Naive thymus-derived CD4-positive, alpha-beta T cell (primary cell): ENCODE data around the gene ARMC2. TPM values are rescaled to one million over a fixed set of nuclear protein-coding genes. Genes with fewer than 3 reads are reported as not detected.

Source experiments
- ATAC-seq: fragments of 150-1000 bp; cut with Tn5 transposase; 2 replicates; pipeline ENCODE4 v1.10.0; 2021; ENCODE audit warnings: mild to moderate bottlenecking, moderate library complexity
- CTCF ChIA-PET: fragments of 350-600 bp; sonication (Branson Sonifier 250); formaldehyde crosslinking; loops from one replicate; lab custom pipeline; 2021; ENCODE audit warnings: antibody characterized with exemption; lab: Charles Lee
- POLR2A ChIA-PET: fragments of 350-600 bp; sonication (Branson Sonifier 250); formaldehyde crosslinking; loops from one replicate; lab custom pipeline; 2021; ENCODE audit warnings: antibody characterized with exemption, inconsistent platforms; lab: Charles Lee
- DNase-seq, 9 donors: peaks; one replicate each; pipeline versions ENCODE4 v3.0.0 to v3.0.0-alpha.2; 2020 to 2022; ENCODE audit warnings: mixed read lengths in 1 of 9
- H3K27ac ChIP-seq: one replicate; pipeline ENCODE4 v1.7.0; 2013; ENCODE audit warnings: mild to moderate bottlenecking, low read depth, low read length, moderate library complexity
- H3K27me3 ChIP-seq, 2 donors: one replicate each; pipeline ENCODE4 v1.7.0; 2013; ENCODE audit warnings: low read length in 2 of 2, mild to moderate bottlenecking in 2 of 2, moderate library complexity in 2 of 2; ENCODE audit not compliant: control insufficient read depth in 2 of 2, insufficient read depth in 2 of 2
- H3K36me3 ChIP-seq, 3 experiments: 1 replicate in 2 of 3; 2 replicates in 1 of 3; pipeline ENCODE4 v1.7.0; 2013; ENCODE audit warnings: low read length in 3 of 3, mild to moderate bottlenecking in 3 of 3, moderate library complexity in 1 of 3; ENCODE audit not compliant: insufficient read depth in 3 of 3, control insufficient read depth in 2 of 3
- H3K4me1 ChIP-seq, 2 donors: one replicate each; pipeline ENCODE4 v1.7.0; 2013; ENCODE audit warnings: low read length in 2 of 2, mild to moderate bottlenecking in 2 of 2, moderate library complexity in 1 of 2; ENCODE audit not compliant: control insufficient read depth in 2 of 2, insufficient read depth in 2 of 2
- H3K4me3 ChIP-seq: 2 replicates; pipeline ENCODE4 v1.7.0; 2013; ENCODE audit warnings: mild to moderate bottlenecking, low read length
- H3K9me3 ChIP-seq, 3 experiments: 1 replicate in 2 of 3; 2 replicates in 1 of 3; pipeline ENCODE4 v1.7.0; 2013; ENCODE audit warnings: low read length in 3 of 3; ENCODE audit not compliant: control insufficient read depth in 2 of 3
- H3K27ac Mint-ChIP-seq, 9 donors: one replicate each; pipeline ENCODE4 v1.8.0; 2020 to 2022; ENCODE audit warnings: mixed read lengths in 9 of 9, mild to moderate bottlenecking in 8 of 9, moderate library complexity in 5 of 9, inconsistent platforms in 2 of 9
- H3K27me3 Mint-ChIP-seq, 5 donors: one replicate each; pipeline ENCODE4 v1.8.0; 2021 to 2022; ENCODE audit warnings: mixed read lengths in 5 of 5, mild to moderate bottlenecking in 1 of 5
- H3K36me3 Mint-ChIP-seq, 5 donors: one replicate each; pipeline ENCODE4 v1.8.0; 2020 to 2022; ENCODE audit warnings: mixed read lengths in 5 of 5, mild to moderate bottlenecking in 3 of 5, inconsistent platforms in 1 of 5
- H3K4me1 Mint-ChIP-seq, 7 donors: one replicate each; pipeline ENCODE4 v1.8.0; 2020 to 2022; ENCODE audit warnings: mixed read lengths in 7 of 7, mild to moderate bottlenecking in 3 of 7, inconsistent platforms in 1 of 7
- H3K4me3 Mint-ChIP-seq, 10 donors: one replicate each; pipeline ENCODE4 v1.8.0; 2020 to 2022; ENCODE audit warnings: mild to moderate bottlenecking in 10 of 10, mixed read lengths in 10 of 10, moderate library complexity in 6 of 10, inconsistent platforms in 2 of 10
- H3K9me3 Mint-ChIP-seq, 11 donors: one replicate each; pipeline ENCODE4 v1.8.0; 2020 to 2022; ENCODE audit warnings: mixed read lengths in 11 of 11, mild to moderate bottlenecking in 4 of 11, inconsistent platforms in 1 of 11, moderate library complexity in 1 of 11
- intact Hi-C, 2 donors: fragments of 100-400 bp; cut with micrococcal nuclease; formaldehyde crosslinking; loops; one replicate each; pipeline ENCODE4 v1.15.1; 2023
- polyA plus RNA-seq, 2 donors: library from polyadenylated mRNA; unstranded; fragments of 300-500 nt; fragmentation: Illumina TruSeq; gene quantifications; one replicate each; pipeline ENCODE4 v1.2.3, GENCODE V29; 2021
- total RNA-seq, 6 experiments: library from RNA in 5 of 6; stranded (reverse) in 5 of 6; gene quantifications; 1 replicate in 5 of 6; 2 replicates in 1 of 6; pipeline ENCODE4 v1.2.3 and lab custom pipeline; 2021 to 2026

Gene ARMC2
- total and polyA plus RNA-seq, 7 experiments from 2014 or later = 3.6 to 12.7 (median 7.1) TPM

GRCh38 chr6:108836061-108836460 is 12.2 kb upstream of the ARMC2 start:
- no peaks in the 10 kb centered on the region for H3K9me3 Mint-ChIP-seq
- intact Hi-C loops = loop anchor here in 1 of 2 donors (2.0 to 5.0 kb wide), 3 partner anchors 36 to 171 kb away; no protein-coding TSS in a partner anchor
- ATAC-seq = no peak
- peaks cover 14 to 30% (median 22%) of the 10 kb centered on the region in 7 donors for H3K4me1 Mint-ChIP-seq
- Histone ChIP-seq H3K4me3 (no peak overlapping the region), H3K27ac (no peak overlapping the region), H3K36me3 (no peaks in the 10 kb centered on the region), H3K27me3 (no peaks in the 10 kb centered on the region), H3K4me1 (peaks cover 9 to 18% of the 10 kb centered on the region in 2 donors), H3K9me3 (no peaks in the 10 kb centered on the region)
- H3K36me3 Mint-ChIP-seq = no peaks in the 10 kb centered on the region
- ChIA-PET POLR2A (no interaction called here), CTCF (interaction anchor here (0.6 to 3.8 kb wide), 13 partner anchors 8 to 309 kb away, joined by 3 to 39 read pairs (median 3); no protein-coding TSS in a partner anchor)
- no peak overlapping the region for H3K4me3 Mint-ChIP-seq
- peaks cover 0 to 45% (median 0%) of the 10 kb centered on the region in 5 donors for H3K27me3 Mint-ChIP-seq
- H3K27ac Mint-ChIP-seq = peak overlapping the region in 1 of 9 donors; percentile 24
- DNase-seq = no peak

GRCh38 chr6:108837236-108837971 is 10.8 kb upstream of the ARMC2 start:
- Mint-ChIP-seq H3K27ac (peak overlapping the region in 7 of 9 donors; percentile 10 to 70 (median 35)), H3K27me3 (peaks cover 0 to 45% (median 0%) of the 10 kb centered on the region in 5 donors), H3K4me1 (peaks cover 14 to 30% (median 22%) of the 10 kb centered on the region in 7 donors), H3K36me3 (no peaks in the 10 kb centered on the region), H3K9me3 (no peaks in the 10 kb centered on the region), H3K4me3 (peak overlapping the region in 7 of 10 donors; percentile 1 to 54 (median 20))
- Histone ChIP-seq H3K4me1 (peaks cover 9 to 18% of the 10 kb centered on the region in 2 donors), H3K4me3 (no peak overlapping the region), H3K9me3 (no peaks in the 10 kb centered on the region), H3K27ac (no peak overlapping the region), H3K27me3 (no peaks in the 10 kb centered on the region), H3K36me3 (no peaks in the 10 kb centered on the region)
- ATAC-seq = peak; percentile 41
- POLR2A ChIA-PET = interaction anchor here (0.7 to 1.3 kb wide), 2 partner anchors 214 to 237 kb away, joined by 3 to 4 read pairs; no protein-coding TSS in a partner anchor
- no peak for DNase-seq
- intact Hi-C loops = loop anchor here in 1 of 2 donors (2.0 to 5.0 kb wide), 3 partner anchors 35 to 170 kb away; no protein-coding TSS in a partner anchor
- CTCF ChIA-PET = interaction anchor here (1.0 to 3.8 kb wide), 3 partner anchors 8 to 296 kb away, joined by 3 to 39 read pairs (median 26); no protein-coding TSS in a partner anchor

DNA sequence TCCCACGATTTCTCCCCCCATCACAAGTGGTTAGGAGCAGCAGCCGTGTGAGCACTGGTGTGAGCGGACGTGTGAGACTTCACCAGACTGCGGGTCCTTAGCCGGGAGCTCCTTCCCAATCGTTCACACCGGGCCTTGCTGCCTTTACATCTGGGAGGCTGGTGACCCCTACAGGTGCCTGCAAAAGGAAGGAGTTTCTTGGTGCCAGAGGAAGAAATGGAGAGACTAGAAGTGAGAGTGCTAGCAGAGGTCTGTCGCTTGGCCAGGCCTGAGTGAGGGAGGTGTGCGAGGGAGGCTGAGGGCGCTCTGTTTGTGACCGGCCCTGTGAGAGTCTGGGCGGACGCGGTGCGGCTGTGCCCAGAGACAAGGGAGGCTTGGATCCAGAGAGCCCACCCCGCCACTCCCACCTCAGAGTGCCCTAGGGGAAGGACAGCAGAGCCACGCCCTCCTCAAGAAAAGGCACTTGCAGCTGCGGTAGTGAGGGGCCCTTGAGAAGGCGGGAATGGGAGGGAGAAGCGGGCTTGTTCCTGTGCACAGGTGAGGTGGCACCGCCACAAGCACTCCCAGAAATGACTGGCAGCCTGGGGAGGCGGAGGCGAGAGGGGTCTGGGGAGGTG is 10.0 kb upstream of the ARMC2 start:
- H3K27me3 ChIP-seq = no peaks in the 10 kb centered on the region
- ChIA-PET POLR2A (interaction anchor here (1.3 to 1.6 kb wide), 2 partner anchors 10 to 236 kb away, joined by 4 read pairs; partner anchors contain the start of gene ARMC2), CTCF (interaction anchor here (0.5 to 3.8 kb wide), 4 partner anchors 9 to 297 kb away, joined by 3 to 39 read pairs (median 4); no protein-coding TSS in a partner anchor)
- no peak for DNase-seq
- H3K4me3 ChIP-seq = no peak overlapping the region
- no peak overlapping the region for H3K27ac ChIP-seq
- intact Hi-C loops = loop anchor here in 1 of 2 donors (5.0 kb wide), 2 partner anchors 34 to 169 kb away; no protein-coding TSS in a partner anchor
- Mint-ChIP-seq H3K4me3 (peak overlapping the region in 7 of 10 donors; percentile 1 to 54 (median 20)), H3K36me3 (no peaks in the 10 kb centered on the region), H3K27ac (peak overlapping the region in 3 of 9 donors; percentile 35 to 70 (median 43)), H3K4me1 (peaks cover 14 to 30% (median 22%) of the 10 kb centered on the region in 7 donors), H3K9me3 (no peaks in the 10 kb centered on the region), H3K27me3 (peaks cover 0 to 46% (median 0%) of the 10 kb centered on the region in 5 donors)
- H3K36me3 ChIP-seq = no peaks in the 10 kb centered on the region
- H3K9me3 ChIP-seq = no peaks in the 10 kb centered on the region
- no peak for ATAC-seq
- H3K4me1 ChIP-seq = peaks cover 9 to 18% of the 10 kb centered on the region in 2 donors

GRCh38 chr6:108839083-108839642 is 9.1 kb upstream of the ARMC2 start:
- no peak overlapping the region for H3K4me3 Mint-ChIP-seq
- H3K9me3 Mint-ChIP-seq = no peaks in the 10 kb centered on the region
- Histone ChIP-seq H3K9me3 (no peaks in the 10 kb centered on the region), H3K27ac (no peak overlapping the region), H3K4me3 (no peak overlapping the region), H3K4me1 (peaks cover 9 to 18% of the 10 kb centered on the region in 2 donors), H3K36me3 (no peaks in the 10 kb centered on the region), H3K27me3 (no peaks in the 10 kb centered on the region)
- H3K36me3 Mint-ChIP-seq = no peaks in the 10 kb centered on the region
- peaks cover 14 to 30% (median 22%) of the 10 kb centered on the region in 7 donors for H3K4me1 Mint-ChIP-seq
- ChIA-PET POLR2A (interaction anchor here (1.6 kb wide), 1 partner anchor 9 kb away, joined by 4 read pairs; the partner anchor contains the start of gene ARMC2), CTCF (interaction anchor here (0.7 to 1.2 kb wide), 2 partner anchors 202 to 297 kb away, joined by 5 to 6 read pairs; no protein-coding TSS in a partner anchor)
- peak overlapping the region in 2 of 9 donors; percentile 7 to 70 for H3K27ac Mint-ChIP-seq
- H3K27me3 Mint-ChIP-seq = peaks cover 0 to 48% (median 0%) of the 10 kb centered on the region in 5 donors
- intact Hi-C loops = loop anchor here in 1 of 2 donors (5.0 kb wide), 2 partner anchors 33 to 168 kb away; no protein-coding TSS in a partner anchor
- no peak for DNase-seq
- no peak for ATAC-seq

DNA sequence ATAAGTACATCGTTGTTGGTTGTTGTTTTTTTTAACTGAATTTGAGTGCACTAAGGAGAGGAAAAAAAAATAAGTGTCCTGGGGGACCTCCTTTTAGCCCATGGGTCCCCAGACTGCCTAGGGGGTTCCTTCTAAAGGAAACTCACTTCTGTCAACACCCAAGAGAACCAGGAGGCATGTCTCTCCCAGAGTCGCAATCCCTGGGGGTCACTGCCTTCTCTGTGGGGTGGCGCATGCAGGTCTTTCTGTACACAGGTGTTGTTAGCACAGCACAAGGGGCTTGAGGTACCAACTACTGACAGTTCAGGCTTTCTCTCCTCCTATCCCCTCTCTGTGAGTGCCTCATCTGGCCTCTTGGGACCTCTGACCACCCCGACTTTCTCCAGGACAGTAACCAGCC is 7.3 kb upstream of the ARMC2 start:
- Histone ChIP-seq H3K9me3 (no peaks in the 10 kb centered on the region), H3K36me3 (no peaks in the 10 kb centered on the region), H3K27ac (no peak overlapping the region), H3K4me3 (no peak overlapping the region), H3K4me1 (peaks cover 9 to 18% of the 10 kb centered on the region in 2 donors), H3K27me3 (no peaks in the 10 kb centered on the region)
- H3K27me3 Mint-ChIP-seq = peaks cover 0 to 49% (median 0%) of the 10 kb centered on the region in 5 donors
- ChIA-PET CTCF (no interaction called here), POLR2A (no interaction called here)
- no peak for ATAC-seq
- no peak for DNase-seq
- H3K4me1 Mint-ChIP-seq = peaks cover 14 to 23% (median 19%) of the 10 kb centered on the region in 7 donors
- no peaks in the 10 kb centered on the region for H3K36me3 Mint-ChIP-seq
- no peak overlapping the region for H3K4me3 Mint-ChIP-seq
- intact Hi-C loops = loop anchor here (10.0 kb wide), 2 partner anchors 546 to 576 kb away; partner anchors contain the start of genes AFG1L (in 1 of the 2) and SNX3 (in 1 of the 2)
- no peaks in the 10 kb centered on the region for H3K9me3 Mint-ChIP-seq
- H3K27ac Mint-ChIP-seq = no peak overlapping the region
